GM20431 (cell line): Measurements from ENCODE around the gene PTPRG.

ENCODE experiments used
- in situ Hi-C: fragments of 300-500 bp; cut with MseI, MboI; formaldehyde crosslinking; loops from one replicate; pipeline ENCODE4 v1.15.0; 2020; ENCODE audit warnings: low sequenced_read_pairs; ENCODE audit not compliant: unreplicated experiment

The PTPRG gene

DNA sequence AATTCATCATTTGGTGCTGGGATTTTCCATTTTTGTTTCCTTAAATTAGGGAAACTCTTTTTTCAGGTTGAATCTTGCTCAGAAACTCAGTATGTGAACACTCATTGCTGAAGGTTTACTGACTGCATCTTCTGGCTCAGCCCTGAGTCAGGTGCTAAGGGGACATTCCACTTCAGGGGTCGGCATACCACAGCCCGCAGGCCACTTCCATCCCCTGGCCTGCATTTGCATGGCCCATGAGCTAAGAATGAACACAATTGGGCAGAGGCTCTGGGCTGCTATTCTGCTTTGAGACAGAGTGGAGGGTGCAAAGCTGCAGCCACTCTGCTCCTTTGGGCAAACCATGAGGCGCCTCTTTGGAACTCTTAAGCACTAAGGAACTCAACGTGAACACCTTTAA is 647.0 kb downstream of the PTPRG start:
- in situ Hi-C loops: loop anchor here (25.0 kb wide), 1 partner anchor 354 kb away; no protein-coding TSS in a partner anchor

- in situ Hi-C loops: loop anchor here (25.0 kb wide), 1 partner anchor 353 kb away; no protein-coding TSS in a partner anchor
Measured at GRCh38 chr3:62209101-62209500, 647.7 kb downstream of the PTPRG start.

DNA sequence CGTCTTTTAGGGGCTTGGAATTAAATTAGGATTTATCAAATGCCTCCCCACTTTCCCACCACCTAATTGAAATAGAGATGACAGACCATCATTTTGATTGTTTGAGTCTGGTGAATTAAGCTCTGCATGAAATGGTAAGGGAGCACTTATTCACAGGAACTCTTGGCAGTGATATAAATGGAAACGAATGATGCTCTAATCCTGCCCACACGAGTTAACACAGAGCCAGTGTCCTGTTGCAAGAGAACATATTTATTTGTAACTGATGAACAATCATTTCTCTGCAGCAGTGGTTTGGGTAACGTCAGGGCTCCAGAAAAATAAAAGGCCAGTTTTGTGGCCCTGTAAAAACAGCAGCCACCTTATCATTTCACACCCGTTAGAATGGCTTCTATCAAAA is 648.6 kb downstream of the PTPRG start:
- in situ Hi-C loops: loop anchor here (25.0 kb wide), 1 partner anchor 352 kb away; no protein-coding TSS in a partner anchor

DNA sequence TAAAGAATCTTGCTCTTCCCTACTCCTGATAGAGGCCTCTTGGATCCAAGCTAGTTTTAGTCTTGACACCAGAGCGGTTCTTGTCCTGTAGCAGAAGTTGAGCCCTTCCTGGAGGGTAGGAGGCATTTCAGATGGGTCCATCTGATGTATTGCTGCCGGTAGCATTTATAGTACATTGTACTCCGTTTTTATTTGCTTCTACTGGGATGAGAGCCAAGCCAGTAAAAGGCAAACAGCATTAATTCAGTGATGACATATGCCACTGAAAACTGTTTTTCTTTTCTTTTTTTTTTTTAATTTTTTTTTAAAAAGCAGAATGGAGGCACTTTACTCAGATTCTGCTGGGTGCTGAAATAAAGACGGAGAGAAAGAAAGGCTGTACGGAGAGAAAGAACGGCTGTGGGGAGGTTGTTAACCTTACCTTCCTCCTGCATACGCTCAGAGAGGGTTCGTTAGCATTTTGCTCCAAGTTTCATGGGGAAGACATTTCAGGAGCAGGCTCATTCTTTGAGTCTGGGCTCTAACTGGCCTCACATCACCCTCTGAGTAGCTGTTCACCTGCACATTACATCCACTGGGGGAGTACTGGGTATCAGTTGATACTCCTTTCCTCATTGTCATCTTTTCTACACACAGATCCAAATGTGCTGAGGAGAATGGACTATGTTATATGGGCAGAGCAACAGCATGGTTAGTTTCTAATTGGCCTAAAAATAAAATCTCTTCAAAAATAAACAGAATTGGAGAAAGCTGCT is 650.5 kb downstream of the PTPRG start:
- in situ Hi-C loops: loop anchor here (25.0 kb wide), 1 partner anchor 350 kb away; no protein-coding TSS in a partner anchor

DNA sequence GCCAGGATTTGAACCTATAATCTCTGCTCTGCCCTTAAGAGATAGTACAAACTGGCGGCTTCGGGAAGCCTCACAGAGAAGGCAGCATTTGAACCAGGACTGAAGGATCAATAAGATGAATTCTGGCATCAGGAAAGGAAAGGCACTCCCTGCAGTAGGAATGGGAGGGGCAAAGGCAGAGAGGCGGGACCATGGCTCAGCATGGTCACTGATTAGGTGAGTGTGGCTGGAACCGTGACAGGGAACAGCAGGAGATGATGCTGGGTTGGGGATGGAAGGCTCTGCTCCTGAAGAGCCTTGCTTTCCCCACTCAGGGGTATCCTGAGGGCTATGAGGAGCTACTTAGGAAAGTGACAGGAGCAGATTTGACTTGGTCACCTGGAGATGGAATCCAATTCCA is 653.5 kb downstream of the PTPRG start:
- in situ Hi-C loops: loop anchor here (25.0 kb wide), 1 partner anchor 347 kb away; no protein-coding TSS in a partner anchor

GRCh38 chr3:62220616-62221015 is 659.2 kb downstream of the PTPRG start:
- in situ Hi-C loops: loop anchor here (25.0 kb wide), 1 partner anchor 342 kb away; no protein-coding TSS in a partner anchor

DNA sequence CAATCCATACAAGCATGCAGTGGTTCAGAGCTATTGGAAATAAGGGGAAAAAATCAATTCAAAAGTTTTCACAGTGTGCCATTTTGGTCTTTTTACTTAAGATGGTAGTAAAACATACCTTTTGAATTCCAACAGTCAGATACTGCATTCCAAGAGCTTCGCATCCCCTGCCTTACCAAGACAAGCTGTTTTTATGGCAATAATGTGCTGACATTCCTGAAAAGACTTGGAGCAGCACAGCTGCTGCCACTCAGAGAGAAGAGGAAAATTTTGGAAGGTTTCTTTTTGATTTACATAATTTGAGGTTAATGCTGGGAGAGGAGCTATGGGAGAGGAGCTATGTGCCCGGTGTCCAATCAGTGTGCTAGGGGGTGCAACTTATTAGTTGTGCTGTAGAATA is 663.7 kb downstream of the PTPRG start:
- in situ Hi-C loops: no loop called here

DNA sequence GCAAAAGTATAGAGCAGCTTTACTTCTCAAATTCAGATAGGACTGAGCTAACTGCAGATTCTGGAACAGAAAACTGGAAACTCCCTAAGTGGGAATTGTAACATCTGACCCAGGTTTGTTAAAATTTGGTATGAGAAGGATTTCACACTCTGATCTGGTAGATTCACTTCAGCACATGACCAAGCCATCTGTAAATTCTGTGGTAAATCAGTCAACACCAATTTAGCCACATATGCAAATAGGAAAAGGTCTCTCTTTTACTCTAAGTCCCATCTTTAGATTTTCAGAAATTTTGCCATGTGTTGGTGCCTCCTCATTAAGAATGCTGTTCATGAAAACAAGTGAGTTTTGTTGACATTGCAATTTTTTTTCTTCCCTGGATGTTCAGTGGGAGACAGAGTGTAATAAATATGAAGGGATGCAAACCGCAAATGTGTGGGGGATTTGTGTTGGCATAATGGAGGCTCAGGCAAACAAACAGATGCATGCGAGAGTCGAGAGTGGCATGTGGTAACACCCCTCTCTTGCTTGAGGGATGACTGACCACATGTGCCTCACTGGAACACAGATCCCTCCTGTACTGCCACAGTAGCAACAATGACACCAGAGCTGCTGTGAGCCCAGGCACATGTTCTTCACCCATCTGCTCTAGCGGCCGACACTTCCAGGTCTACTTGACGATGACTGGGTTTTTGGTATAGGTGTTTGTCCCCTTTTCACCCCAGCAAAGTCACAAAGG is 665.4 kb downstream of the PTPRG start:
- in situ Hi-C loops: no loop called here

GRCh38 chr3:62228467-62228866 is 667.1 kb downstream of the PTPRG start:
- in situ Hi-C loops: no loop called here

GRCh38 chr3:62229211-62229610 is 667.8 kb downstream of the PTPRG start:
- in situ Hi-C loops: no loop called here

- in situ Hi-C loops: no loop called here
Measured at GRCh38 chr3:62229908-62230307, 668.5 kb downstream of the PTPRG start.

DNA sequence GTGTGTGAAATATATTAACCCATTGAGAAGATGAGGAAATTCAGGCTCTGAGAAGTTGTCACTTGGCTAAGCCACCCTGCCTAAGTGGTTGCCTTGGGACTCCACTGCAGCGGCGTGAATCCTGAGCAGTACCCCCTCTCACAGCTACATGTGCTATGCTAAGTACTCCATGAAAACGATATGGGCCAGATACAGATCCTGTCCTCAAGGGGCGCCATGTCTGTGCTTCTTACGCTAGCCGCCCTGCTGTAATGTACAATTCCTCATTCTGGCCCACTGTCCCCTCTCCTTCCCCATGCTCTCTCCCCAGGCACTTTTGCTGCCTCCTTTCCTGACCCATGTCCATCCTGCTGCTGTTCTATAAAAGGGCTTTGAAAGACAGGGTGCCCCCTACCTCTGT is 671.7 kb downstream of the PTPRG start:
- in situ Hi-C loops: no loop called here

DNA sequence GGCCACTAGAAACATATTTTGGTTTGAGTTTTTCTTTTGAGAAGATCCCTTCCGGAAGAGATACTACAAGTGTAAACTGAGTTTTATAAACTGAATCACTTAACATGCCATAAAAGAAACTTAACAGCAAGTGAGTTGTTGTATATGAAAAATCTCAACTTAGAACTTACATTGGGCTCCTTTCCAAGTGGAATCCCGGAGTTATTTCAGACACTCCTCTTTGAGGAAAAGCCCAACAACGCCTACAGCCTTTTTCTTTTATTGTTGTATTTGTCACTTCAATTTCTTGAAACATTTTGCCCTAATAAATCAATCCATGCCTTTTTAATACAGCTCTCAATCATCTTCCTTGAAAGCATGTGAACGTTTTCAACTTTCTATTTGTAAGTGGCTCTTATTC is 674.6 kb downstream of the PTPRG start:
- in situ Hi-C loops: no loop called here

GRCh38 chr3:62237286-62237948 is 676.0 kb downstream of the PTPRG start:
- in situ Hi-C loops: no loop called here

DNA sequence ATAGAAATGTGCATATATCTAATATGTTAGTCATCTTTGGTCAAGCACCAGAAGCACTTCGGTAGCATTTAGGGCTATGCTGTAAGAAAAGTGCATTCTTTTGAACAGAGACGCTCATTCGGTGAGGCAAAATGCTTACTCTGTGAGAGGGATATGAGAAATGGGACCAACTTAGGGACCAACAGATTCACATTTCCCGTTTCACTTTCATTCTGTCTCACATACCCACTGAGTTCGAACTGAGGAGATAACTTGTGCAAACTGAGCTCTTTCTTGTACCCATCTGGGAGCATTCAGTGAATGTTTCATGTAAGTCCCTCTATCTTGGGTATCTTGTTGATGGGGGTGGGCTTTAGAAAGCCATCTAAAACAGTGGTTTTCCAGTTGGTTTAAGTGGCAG is 676.6 kb downstream of the PTPRG start:
- in situ Hi-C loops: no loop called here

DNA sequence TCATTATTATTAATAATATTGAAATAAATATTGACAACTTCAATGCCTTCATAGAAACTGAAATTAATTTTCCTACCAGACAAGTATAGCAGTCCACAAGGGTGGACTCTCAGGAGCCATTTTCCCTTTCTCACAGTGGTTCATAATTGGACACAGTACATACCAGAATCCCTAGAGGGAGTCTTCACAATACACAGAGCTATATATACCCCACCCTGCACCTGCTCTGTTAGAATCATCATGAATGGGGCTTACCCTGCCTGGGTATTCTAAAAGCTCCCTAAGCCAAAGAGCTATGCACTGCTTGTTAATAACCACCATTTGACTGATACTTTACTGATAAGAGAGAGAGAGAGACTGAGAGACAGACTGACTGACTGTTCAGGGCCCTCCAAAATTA is 677.1 kb downstream of the PTPRG start:
- in situ Hi-C loops: no loop called here

- in situ Hi-C loops: no loop called here
Measured at GRCh38 chr3:62241279-62241678, 679.9 kb downstream of the PTPRG start.

- in situ Hi-C loops: no loop called here
Measured at GRCh38 chr3:62242831-62243509, 681.6 kb downstream of the PTPRG start.

- in situ Hi-C loops: no loop called here
Measured at GRCh38 chr3:62246094-62246493, 684.7 kb downstream of the PTPRG start.

GRCh38 chr3:62246985-62247384 is 685.6 kb downstream of the PTPRG start:
- in situ Hi-C loops: no loop called here
